ENCODE measurements around the gene CCIN. TPM values are rescaled to one million over a fixed set of nuclear protein-coding genes. Genes with fewer than 3 reads are reported as not detected.

The CCIN gene
- total RNA-seq, 2 experiments from 2014 or later, result not detected

- no peak overlapping the region for H3K4me3 Mint-ChIP-seq
- no peaks in the 10 kb centered on the region for H3K27me3 Mint-ChIP-seq
- POLR2A ChIA-PET, result no interaction called here
- CTCF ChIA-PET, result interaction anchor here (1.0 to 2.4 kb wide), 2 partner anchors 37 to 38 kb away, joined by 3 to 6 read pairs; no protein-coding TSS in a partner anchor
- DNase-seq, result no peak
- intact Hi-C loops (cut with micrococcal nuclease), result no loop called here
- peaks cover 91% of the 10 kb centered on the region for H3K4me1 Mint-ChIP-seq (ENCODE audit: low read depth)
- no peak overlapping the region for H3K27ac Mint-ChIP-seq
- peaks cover 13% of the 10 kb centered on the region for H3K9me3 Mint-ChIP-seq
- H3K36me3 Mint-ChIP-seq, result peaks cover 13% of the 10 kb centered on the region
Measured at GRCh38 chr9:36141761-36142160, 27.4 kb upstream of the CCIN start.

- POLR2A ChIA-PET, result interaction anchor here (1.8 kb wide), 1 partner anchor 10 kb away, joined by 4 read pairs; no protein-coding TSS in a partner anchor
Measured at GRCh38 chr9:36142510-36143244, 26.5 kb upstream of the CCIN start.

GRCh38 chr9:36143245-36143641, 25.9 kb upstream of the CCIN start:
- H3K9me3 Mint-ChIP-seq, result peaks cover 13% of the 10 kb centered on the region
- peaks cover 16% of the 10 kb centered on the region for H3K36me3 Mint-ChIP-seq
- intact Hi-C loops (cut with micrococcal nuclease), result no loop called here
- ChIA-PET CTCF (interaction anchor here (1.2 to 3.0 kb wide), 3 partner anchors 23 to 329 kb away, joined by 3 to 22 read pairs (median 6); partner anchors contain the start of gene HINT2), POLR2A (interaction anchor here (1.8 kb wide), 1 partner anchor 9 kb away, joined by 4 read pairs; no protein-coding TSS in a partner anchor)
- no peak for DNase-seq
- peak overlapping the region; percentile 77 for H3K4me3 Mint-ChIP-seq
- peaks cover 95% of the 10 kb centered on the region for H3K4me1 Mint-ChIP-seq (ENCODE audit: low read depth)
- no peaks in the 10 kb centered on the region for H3K27me3 Mint-ChIP-seq
- H3K27ac Mint-ChIP-seq, result peak overlapping the region; percentile 93

More at GRCh38 chr9:36142510-36143244, 26.5 kb upstream of the CCIN start:
- Mint-ChIP-seq H3K27ac (peak overlapping the region; percentile 93), H3K4me1 (ENCODE audit: low read depth) (peaks cover 93% of the 10 kb centered on the region), H3K36me3 (peaks cover 16% of the 10 kb centered on the region), H3K27me3 (no peaks in the 10 kb centered on the region), H3K4me3 (peak overlapping the region; percentile 77), H3K9me3 (peaks cover 13% of the 10 kb centered on the region)
- intact Hi-C loops (cut with micrococcal nuclease), result no loop called here
- CTCF ChIA-PET, result interaction anchor here (2.4 to 3.0 kb wide), 2 partner anchors 24 to 39 kb away, joined by 6 to 22 read pairs; no protein-coding TSS in a partner anchor
- no peak for DNase-seq

- POLR2A ChIA-PET, result interaction anchor here (0.7 to 1.0 kb wide), 2 partner anchors 11 to 46 kb away, joined by 3 read pairs; partner anchors contain the start of gene CLTA
- Mint-ChIP-seq H3K36me3 (peaks cover 16% of the 10 kb centered on the region), H3K27me3 (no peaks in the 10 kb centered on the region), H3K27ac (peak overlapping the region; percentile 93), H3K4me3 (peak overlapping the region; percentile 77), H3K4me1 (ENCODE audit: low read depth) (peaks cover 92% of the 10 kb centered on the region), H3K9me3 (peaks cover 13% of the 10 kb centered on the region)
- intact Hi-C loops (cut with micrococcal nuclease), result loop anchor here (1.0 kb wide), 1 partner anchor 8 kb away; no protein-coding TSS in a partner anchor
- CTCF ChIA-PET, result interaction anchor here (1.0 to 3.0 kb wide), 5 partner anchors 15 to 330 kb away, joined by 3 to 22 read pairs (median 3); partner anchors contain the start of gene HINT2
- DNase-seq, result peak; percentile 47
Measured at GRCh38 chr9:36144309-36145232, 24.6 kb upstream of the CCIN start.

GRCh38 chr9:36145970-36146369, 23.2 kb upstream of the CCIN start:
- no peak for DNase-seq
- Mint-ChIP-seq H3K4me3 (no peak overlapping the region), H3K9me3 (peaks cover 13% of the 10 kb centered on the region), H3K36me3 (peaks cover 19% of the 10 kb centered on the region), H3K27ac (no peak overlapping the region), H3K27me3 (no peaks in the 10 kb centered on the region), H3K4me1 (ENCODE audit: low read depth) (peaks cover 89% of the 10 kb centered on the region)
- intact Hi-C loops (cut with micrococcal nuclease), result no loop called here
- POLR2A ChIA-PET, result no interaction called here
- CTCF ChIA-PET, result no interaction called here

- peaks cover 20% of the 10 kb centered on the region for H3K36me3 Mint-ChIP-seq
- H3K4me1 Mint-ChIP-seq (ENCODE audit: low read depth), result peaks cover 89% of the 10 kb centered on the region
- no peaks in the 10 kb centered on the region for H3K27me3 Mint-ChIP-seq
- no peak overlapping the region for H3K4me3 Mint-ChIP-seq
- POLR2A ChIA-PET, result no interaction called here
- CTCF ChIA-PET, result interaction anchor here (1.5 kb wide), 1 partner anchor 43 kb away, joined by 5 read pairs; no protein-coding TSS in a partner anchor
- intact Hi-C loops (cut with micrococcal nuclease), result no loop called here
- peak overlapping the region; percentile 28 for H3K27ac Mint-ChIP-seq
- no peak for DNase-seq
- H3K9me3 Mint-ChIP-seq, result peaks cover 13% of the 10 kb centered on the region
Measured at GRCh38 chr9:36146651-36147050, 22.5 kb upstream of the CCIN start.

GRCh38 chr9:36147441-36148175, 21.6 kb upstream of the CCIN start:
- Mint-ChIP-seq H3K27ac (no peak overlapping the region), H3K4me1 (ENCODE audit: low read depth) (peaks cover 88% of the 10 kb centered on the region), H3K9me3 (peaks cover 13% of the 10 kb centered on the region), H3K36me3 (peaks cover 21% of the 10 kb centered on the region), H3K27me3 (no peaks in the 10 kb centered on the region), H3K4me3 (no peak overlapping the region)
- CTCF ChIA-PET, result interaction anchor here (1.5 to 2.1 kb wide), 4 partner anchors 11 to 44 kb away, joined by 4 to 6 read pairs (median 6); partner anchors contain the start of genes CLTA and GLIPR2
- intact Hi-C loops (cut with micrococcal nuclease), result no loop called here
- POLR2A ChIA-PET, result no interaction called here
- no peak for DNase-seq

- H3K4me3 Mint-ChIP-seq, result no peak overlapping the region
- ChIA-PET POLR2A (interaction anchor here (0.7 to 1.1 kb wide), 4 partner anchors 8 to 111 kb away, joined by 3 to 6 read pairs (median 4); partner anchors contain the start of gene RECK), CTCF (interaction anchor here (1.4 to 3.8 kb wide), 6 partner anchors 12 to 112 kb away, joined by 3 to 41 read pairs (median 6); partner anchors contain the start of genes CLTA, GLIPR2 and RECK)
- H3K9me3 Mint-ChIP-seq, result peaks cover 13% of the 10 kb centered on the region
- intact Hi-C loops (cut with micrococcal nuclease), result no loop called here
- peaks cover 21% of the 10 kb centered on the region for H3K36me3 Mint-ChIP-seq
- peak overlapping the region; percentile 30 for H3K27ac Mint-ChIP-seq
- H3K27me3 Mint-ChIP-seq, result no peaks in the 10 kb centered on the region
- DNase-seq, result peak; percentile 88
- H3K4me1 Mint-ChIP-seq (ENCODE audit: low read depth), result peaks cover 84% of the 10 kb centered on the region
Measured at GRCh38 chr9:36148311-36149051, 20.7 kb upstream of the CCIN start.

- ChIA-PET CTCF (interaction anchor here (1.1 to 3.8 kb wide), 7 partner anchors 8 to 113 kb away, joined by 3 to 41 read pairs (median 5); partner anchors contain the start of genes CLTA, GLIPR2 and RECK), POLR2A (interaction anchor here (1.0 to 1.1 kb wide), 2 partner anchors 9 to 17 kb away, joined by 5 to 6 read pairs; no protein-coding TSS in a partner anchor)
- Mint-ChIP-seq H3K4me1 (ENCODE audit: low read depth) (peaks cover 81% of the 10 kb centered on the region), H3K27me3 (no peaks in the 10 kb centered on the region), H3K27ac (no peak overlapping the region), H3K4me3 (no peak overlapping the region), H3K9me3 (peaks cover 13% of the 10 kb centered on the region), H3K36me3 (peaks cover 21% of the 10 kb centered on the region)
- no peak for DNase-seq
- intact Hi-C loops (cut with micrococcal nuclease), result no loop called here
Measured at GRCh38 chr9:36149197-36149596, 20.0 kb upstream of the CCIN start.

GRCh38 chr9:36150574-36151315, 18.4 kb upstream of the CCIN start:
- DNase-seq, result no peak
- H3K4me3 Mint-ChIP-seq, result peak overlapping the region; percentile 75
- peak overlapping the region; percentile 96 for H3K27ac Mint-ChIP-seq
- ChIA-PET CTCF (interaction anchor here (2.2 to 3.8 kb wide), 2 partner anchors 14 to 49 kb away, joined by 8 to 41 read pairs; no protein-coding TSS in a partner anchor), POLR2A (interaction anchor here (0.9 to 1.1 kb wide), 5 partner anchors 10 to 114 kb away, joined by 3 to 5 read pairs (median 4); partner anchors contain the start of genes CLTA and RECK)
- no peaks in the 10 kb centered on the region for H3K27me3 Mint-ChIP-seq
- H3K36me3 Mint-ChIP-seq, result peaks cover 15% of the 10 kb centered on the region
- peaks cover 7% of the 10 kb centered on the region for H3K9me3 Mint-ChIP-seq
- peaks cover 71% of the 10 kb centered on the region for H3K4me1 Mint-ChIP-seq (ENCODE audit: low read depth)
- intact Hi-C loops (cut with micrococcal nuclease), result loop anchor here (1.0 to 5.0 kb wide), 3 partner anchors 40 to 143 kb away; partner anchors contain the start of gene CLTA
